OCI-LY3 (cell line): ENCODE results near the gene DNHD1.

Experiments used
- H2AFZ ChIP-seq: fragments of 200-600, 300-600 bp; shearing (Covaris generic); 2 replicates; pipeline ENCODE4 v1.6.0; 2014; ENCODE audit warnings: antibody characterized with exemption, low read depth, low read length
- H3K27ac ChIP-seq: fragments of 200-600, 300-600 bp; sonication (generic); 2 replicates; pipeline ENCODE4 v1.5.1; 2014; ENCODE audit warnings: mild to moderate bottlenecking, low read length, moderate library complexity, mixed read lengths
- H3K27me3 ChIP-seq: fragments of 200-600, 300-600 bp; sonication (generic); 2 replicates; pipeline ENCODE4 v1.6.1; 2014; ENCODE audit warnings: low read depth, low read length, mixed read lengths
- H3K36me3 ChIP-seq: fragments of 200-600, 300-600 bp; sonication (generic); replicated peaks from 2 replicates; pipeline ENCODE3; 2014; ENCODE audit warnings: low read depth, low read length, mixed read lengths
- H3K4me1 ChIP-seq: fragments of 300-600, 200-600 bp; sonication (generic); 2 replicates; pipeline ENCODE4 v1.6.1; 2014; ENCODE audit warnings: low read length, mixed read lengths
- H3K4me2 ChIP-seq: fragments of 200-600, 300-600 bp; sonication (generic); 2 replicates; pipeline ENCODE4 v1.6.1; 2014; ENCODE audit warnings: low read length, mixed read lengths
- H3K4me3 ChIP-seq: fragments of 300-600, 200-600 bp; sonication (generic); 2 replicates; pipeline ENCODE4 v1.5.1; 2014; ENCODE audit warnings: antibody characterized with exemption, mild to moderate bottlenecking, low read length, moderate library complexity
- H3K79me2 ChIP-seq: fragments of 300-600, 200-600 bp; shearing (Covaris generic); 2 replicates; pipeline ENCODE4 v1.6.1; 2014; ENCODE audit warnings: mild to moderate bottlenecking, low read length, mixed read lengths
- H3K9ac ChIP-seq: fragments of 300-600, 200-600 bp; shearing (Covaris generic); 2 replicates; pipeline ENCODE4 v1.6.0; 2014; ENCODE audit warnings: mild to moderate bottlenecking, low read length, moderate library complexity
- H3K9me3 ChIP-seq: fragments of 200-600, 300-600 bp; shearing (Covaris generic); 2 replicates; pipeline ENCODE4 v1.6.1; 2014; ENCODE audit warnings: low read length, mixed read lengths; ENCODE audit not compliant: insufficient read depth
- H4K20me1 ChIP-seq: fragments of 200-600, 300-600 bp; sonication (generic); 2 replicates; pipeline ENCODE4 v1.6.1; 2016; ENCODE audit warnings: low read length, mixed read lengths; ENCODE audit not compliant: insufficient read depth
- CTCF ChIP-seq: fragments of 200-600, 300-600 bp; sonication (generic); IDR thresholded peaks from 2 replicates; pipeline ENCODE4 v1.5.1; 2014; ENCODE audit warnings: antibody characterized with exemption, low read length, low read depth
- EZH2phosphoT487 ChIP-seq: fragments of 200-600 bp; shearing (Covaris generic); IDR thresholded peaks from 2 replicates; pipeline ENCODE4 v1.6.1; 2018; ENCODE audit warnings: antibody characterized with exemption, mixed run types, low read depth

Gene DNHD1

GRCh38 chr11:6523253-6523652, 26.2 kb downstream of the DNHD1 start:
- Histone ChIP-seq H3K9ac (no peak overlapping the region), H2AFZ (no peak overlapping the region), H3K27ac (no peak overlapping the region), H3K4me2 (no peak overlapping the region), H3K4me1 (peaks cover 6% of the 10 kb centered on the region; the same call in 1 of the 2 replicates), H3K9me3 (no peaks in the 10 kb centered on the region), H3K4me3 (no peak overlapping the region), H4K20me1 (no peaks in the 10 kb centered on the region), H3K36me3 (peaks cover 16% of the 10 kb centered on the region), H3K79me2 (no peaks in the 10 kb centered on the region), H3K27me3 (no peaks in the 10 kb centered on the region)
- no peak for TF ChIP-seq EZH2phosphoT487
- TF ChIP-seq CTCF: no peak

GRCh38 chr11:6526411-6527135, 29.5 kb downstream of the DNHD1 start:
- Histone ChIP-seq H3K79me2 (no peaks in the 10 kb centered on the region), H2AFZ (no peak overlapping the region), H3K27ac (no peak overlapping the region), H3K4me3 (no peak overlapping the region), H3K27me3 (no peaks in the 10 kb centered on the region), H3K9ac (no peak overlapping the region), H3K36me3 (peaks cover 5% of the 10 kb centered on the region), H3K4me1 (peaks cover 11% of the 10 kb centered on the region), H3K9me3 (no peaks in the 10 kb centered on the region), H4K20me1 (no peaks in the 10 kb centered on the region), H3K4me2 (peak overlapping the region; percentile 23; the same call in 1 of the 2 replicates)
- no peak for TF ChIP-seq CTCF
- no peak for TF ChIP-seq EZH2phosphoT487

GRCh38 chr11:6529266-6529665, 32.2 kb downstream of the DNHD1 start:
- Histone ChIP-seq H3K27ac (no peak overlapping the region), H3K9me3 (no peaks in the 10 kb centered on the region), H3K4me2 (no peak overlapping the region), H3K4me1 (peaks cover 11% of the 10 kb centered on the region), H3K9ac (no peak overlapping the region), H3K27me3 (no peaks in the 10 kb centered on the region), H3K36me3 (peaks cover 4% of the 10 kb centered on the region), H3K4me3 (no peak overlapping the region), H2AFZ (no peak overlapping the region), H3K79me2 (no peaks in the 10 kb centered on the region), H4K20me1 (no peaks in the 10 kb centered on the region)
- TF ChIP-seq EZH2phosphoT487: no peak
- TF ChIP-seq CTCF: no peak

- H3K4me1 ChIP-seq: peaks cover 11% of the 10 kb centered on the region
- no peaks in the 10 kb centered on the region for H3K79me2 ChIP-seq
- no peak overlapping the region for H2AFZ ChIP-seq
- H4K20me1 ChIP-seq: no peaks in the 10 kb centered on the region
- H3K9me3 ChIP-seq: no peaks in the 10 kb centered on the region
- no peak overlapping the region for H3K4me2 ChIP-seq
- no peak overlapping the region for H3K27ac ChIP-seq
- TF ChIP-seq CTCF: no peak
- TF ChIP-seq EZH2phosphoT487: no peak
- H3K9ac ChIP-seq: no peak overlapping the region
- H3K4me3 ChIP-seq: no peak overlapping the region
- H3K27me3 ChIP-seq: no peaks in the 10 kb centered on the region
- H3K36me3 ChIP-seq: peaks cover 4% of the 10 kb centered on the region
These were observed 33.8 kb downstream of the DNHD1 start for GRCh38 chr11:6530848-6531247.
